Fibroblast of villous mesenchyme (primary cell): ENCODE data around the gene LILRB2. TPM values are rescaled to one million over a fixed set of nuclear protein-coding genes. Genes with fewer than 3 reads are reported as not detected.

Experiments
- DNase-seq: peaks from one replicate; pipeline ENCODE4 v3.0.0-alpha.2; 2010; ENCODE audit warnings: low read depth
- H3K4me3 ChIP-seq: 2 replicates; pipeline ENCODE4 v1.5.1; 2011; ENCODE audit warnings: low read depth, mild to moderate bottlenecking, low read length
- total RNA-seq: library from RNA; depleted of rRNA; stranded (reverse); fragments of >200 nt; gene quantifications from 2 replicates; pipeline ENCODE4 v1.2.3, GENCODE V29; 2012
- TF ChIP-seq, protein P1 (sequence below): IDR thresholded peaks from 2 replicates; pipeline ENCODE4 v1.5.1; 2012; ENCODE audit warnings: low read depth, mild to moderate bottlenecking, low read length; ENCODE audit not compliant: insufficient read depth

Gene LILRB2
- total RNA-seq, 1 donor: not detected

DNA sequence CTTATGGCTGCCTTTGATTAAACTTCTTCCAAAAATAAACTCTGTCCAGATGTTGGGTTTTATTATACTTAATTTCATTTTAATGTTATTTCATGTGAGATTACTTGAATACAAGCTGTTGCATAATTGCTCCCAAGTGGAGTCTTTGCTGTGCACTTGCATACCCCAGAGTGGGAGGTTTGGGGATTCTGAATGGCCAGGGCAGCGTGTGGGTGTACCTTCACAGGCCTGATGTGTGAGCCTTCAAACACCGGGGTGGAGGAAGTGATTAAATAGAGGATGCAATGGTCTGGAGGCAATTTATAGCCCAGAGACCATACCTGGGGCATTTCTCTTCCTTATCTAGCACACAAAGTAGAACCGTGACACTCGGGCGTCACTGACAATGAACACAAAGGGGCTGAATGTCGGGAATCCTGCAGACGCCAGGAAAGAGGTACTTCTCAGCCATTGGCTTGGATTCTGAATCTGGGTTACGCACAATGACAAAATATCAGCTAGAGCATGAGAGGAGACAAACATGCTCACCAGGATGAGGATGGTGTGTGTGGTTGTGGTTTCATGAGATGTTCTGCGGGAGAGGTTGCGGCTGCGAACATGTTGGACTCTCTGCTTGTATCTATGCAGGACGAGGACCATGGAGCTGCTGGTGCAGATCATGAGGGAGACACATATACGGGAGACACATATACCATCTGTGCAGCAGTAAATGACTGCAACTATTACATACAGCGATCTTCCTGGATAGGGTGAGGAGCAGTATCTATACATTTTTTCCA, 39.2 kb upstream of the LILRB2 start:
- no peak for DNase-seq
- H3K4me3 ChIP-seq: no peak overlapping the region
- TF ChIP-seq, protein P1, sequence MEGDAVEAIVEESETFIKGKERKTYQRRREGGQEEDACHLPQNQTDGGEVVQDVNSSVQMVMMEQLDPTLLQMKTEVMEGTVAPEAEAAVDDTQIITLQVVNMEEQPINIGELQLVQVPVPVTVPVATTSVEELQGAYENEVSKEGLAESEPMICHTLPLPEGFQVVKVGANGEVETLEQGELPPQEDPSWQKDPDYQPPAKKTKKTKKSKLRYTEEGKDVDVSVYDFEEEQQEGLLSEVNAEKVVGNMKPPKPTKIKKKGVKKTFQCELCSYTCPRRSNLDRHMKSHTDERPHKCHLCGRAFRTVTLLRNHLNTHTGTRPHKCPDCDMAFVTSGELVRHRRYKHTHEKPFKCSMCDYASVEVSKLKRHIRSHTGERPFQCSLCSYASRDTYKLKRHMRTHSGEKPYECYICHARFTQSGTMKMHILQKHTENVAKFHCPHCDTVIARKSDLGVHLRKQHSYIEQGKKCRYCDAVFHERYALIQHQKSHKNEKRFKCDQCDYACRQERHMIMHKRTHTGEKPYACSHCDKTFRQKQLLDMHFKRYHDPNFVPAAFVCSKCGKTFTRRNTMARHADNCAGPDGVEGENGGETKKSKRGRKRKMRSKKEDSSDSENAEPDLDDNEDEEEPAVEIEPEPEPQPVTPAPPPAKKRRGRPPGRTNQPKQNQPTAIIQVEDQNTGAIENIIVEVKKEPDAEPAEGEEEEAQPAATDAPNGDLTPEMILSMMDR: no peak

DNA sequence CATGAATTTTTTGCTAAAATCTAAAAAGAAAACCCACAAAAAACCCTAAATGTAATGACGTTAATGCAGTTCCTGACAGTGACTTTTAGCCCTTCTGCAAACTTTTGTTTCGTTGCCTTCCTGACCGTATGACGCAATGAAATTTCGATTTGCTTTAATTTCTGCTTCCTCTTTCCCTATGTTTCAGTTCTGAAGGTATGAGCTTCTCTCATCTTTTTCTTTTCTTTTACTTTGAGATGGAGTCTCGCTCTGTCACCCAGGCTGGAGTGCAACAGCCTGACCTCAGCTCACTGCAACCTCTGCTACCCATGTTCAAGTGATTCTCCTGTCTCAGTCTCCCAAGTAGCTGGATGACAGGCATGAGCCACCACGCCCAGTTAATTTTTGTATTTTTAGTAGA, 38.1 kb upstream of the LILRB2 start:
- no peak for DNase-seq
- no peak overlapping the region for H3K4me3 ChIP-seq
- TF ChIP-seq, protein P1: no peak

DNA sequence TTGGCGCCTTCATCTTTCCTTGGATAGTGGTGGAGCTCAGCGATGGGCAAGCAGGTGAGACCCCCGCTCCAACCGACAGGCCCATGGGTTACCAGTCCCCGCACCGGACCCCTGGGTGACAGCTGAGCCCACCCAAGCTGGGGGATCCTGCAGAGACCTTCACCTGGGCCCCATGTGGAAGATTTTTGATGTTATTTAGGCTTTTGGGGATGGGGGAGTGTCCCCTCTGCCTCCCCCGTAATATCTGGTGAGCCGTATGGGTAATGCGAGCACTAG, 37.0 kb upstream of the LILRB2 start:
- H3K4me3 ChIP-seq: no peak overlapping the region
- TF ChIP-seq, protein P1: no peak

DNA sequence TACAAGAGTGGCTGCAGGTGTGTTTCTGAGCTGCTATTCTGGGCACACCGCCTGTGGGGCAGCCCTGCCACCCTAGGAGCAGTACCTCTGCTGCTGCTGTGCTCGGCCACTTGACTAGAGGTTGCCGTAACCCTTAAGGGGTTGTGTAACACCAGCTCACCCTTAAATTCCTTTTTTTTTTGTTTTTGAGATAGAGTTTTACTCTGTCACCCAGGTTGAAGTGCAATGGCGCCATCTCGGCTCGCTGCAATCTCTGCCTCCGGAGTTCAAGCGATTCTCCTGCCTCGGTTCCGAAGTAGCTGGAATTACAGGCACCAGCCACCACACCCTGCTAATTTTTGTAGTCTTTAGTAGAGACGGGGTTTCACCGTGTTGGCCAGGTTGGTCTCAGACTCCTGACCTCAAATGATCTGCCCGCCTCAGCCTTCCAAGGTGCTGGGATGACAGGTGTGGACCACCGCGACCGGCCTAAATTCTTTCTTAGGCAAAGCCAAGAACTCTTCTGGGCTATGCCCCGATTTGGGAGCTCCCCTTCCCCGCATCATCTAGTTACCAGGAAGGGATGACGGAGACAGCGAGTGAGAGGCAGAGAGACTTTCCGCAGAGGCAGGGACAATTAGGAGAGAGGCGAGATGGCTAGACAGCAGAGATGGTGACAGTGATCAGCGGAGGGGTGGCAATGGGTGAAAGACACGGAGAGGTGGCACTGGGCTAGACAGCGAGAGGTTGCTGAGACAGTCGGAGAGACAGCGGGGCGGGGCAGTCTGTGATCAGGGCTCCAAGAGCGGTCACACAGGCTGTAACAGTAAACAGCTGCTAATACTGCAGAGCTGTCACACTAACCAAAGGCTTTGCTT, 36.4 kb upstream of the LILRB2 start:
- H3K4me3 ChIP-seq: no peak overlapping the region
- DNase-seq: no peak
- TF ChIP-seq, protein P1: no peak

More for the DNA sequence above, 37.0 kb upstream of the LILRB2 start:
- no peak for DNase-seq

DNA sequence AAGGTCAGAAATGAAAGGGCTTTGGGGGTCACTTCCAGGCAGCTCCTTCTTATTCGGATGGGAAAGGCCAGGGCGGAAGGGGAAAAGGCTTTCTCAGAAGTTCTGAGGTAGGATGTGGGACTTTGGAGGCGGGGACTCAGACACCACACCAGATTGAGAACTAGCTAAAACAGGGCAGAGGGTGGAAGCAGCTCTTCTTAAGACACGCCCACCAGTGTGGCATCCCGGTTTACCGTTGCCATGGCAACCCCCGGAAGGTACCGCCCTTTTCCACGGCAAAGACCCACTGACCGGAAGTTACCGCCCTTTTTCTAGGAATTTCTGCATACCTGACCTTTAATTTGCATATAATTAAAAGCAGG, 35.8 kb upstream of the LILRB2 start:
- no peak overlapping the region for H3K4me3 ChIP-seq
- TF ChIP-seq, protein P1: no peak
- no peak for DNase-seq

DNA sequence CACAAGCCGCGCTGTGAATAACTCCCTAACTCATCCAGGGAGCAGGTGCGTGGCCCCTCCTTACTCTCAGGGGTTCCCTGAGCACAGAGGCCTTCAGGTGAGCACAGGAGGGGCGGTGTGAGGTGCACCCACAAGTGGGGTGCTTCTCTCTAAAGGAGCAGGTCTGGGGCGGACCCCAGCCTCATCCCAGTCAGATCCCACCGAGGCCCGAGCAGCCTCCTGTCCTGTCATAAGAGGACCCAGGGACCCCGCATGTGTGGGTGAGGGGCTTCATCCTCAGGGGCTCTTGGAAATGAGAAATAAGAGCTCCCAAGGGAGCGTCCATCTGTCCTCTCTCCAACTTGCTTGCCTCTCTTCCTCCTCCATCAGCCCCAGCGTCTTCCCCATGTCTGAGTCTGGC, 35.0 kb upstream of the LILRB2 start:
- no peak for DNase-seq
- TF ChIP-seq, protein P1: no peak
- H3K4me3 ChIP-seq: no peak overlapping the region
